ENCODE data around the gene BSCL2.

The BSCL2 gene

GRCh38 chr11:62712276-62712812 lies 5.1 kb upstream of the BSCL2 start:
- DNase-seq (ENCODE audit: low read depth), result no peak
- TF ChIP-seq, protein P1, sequence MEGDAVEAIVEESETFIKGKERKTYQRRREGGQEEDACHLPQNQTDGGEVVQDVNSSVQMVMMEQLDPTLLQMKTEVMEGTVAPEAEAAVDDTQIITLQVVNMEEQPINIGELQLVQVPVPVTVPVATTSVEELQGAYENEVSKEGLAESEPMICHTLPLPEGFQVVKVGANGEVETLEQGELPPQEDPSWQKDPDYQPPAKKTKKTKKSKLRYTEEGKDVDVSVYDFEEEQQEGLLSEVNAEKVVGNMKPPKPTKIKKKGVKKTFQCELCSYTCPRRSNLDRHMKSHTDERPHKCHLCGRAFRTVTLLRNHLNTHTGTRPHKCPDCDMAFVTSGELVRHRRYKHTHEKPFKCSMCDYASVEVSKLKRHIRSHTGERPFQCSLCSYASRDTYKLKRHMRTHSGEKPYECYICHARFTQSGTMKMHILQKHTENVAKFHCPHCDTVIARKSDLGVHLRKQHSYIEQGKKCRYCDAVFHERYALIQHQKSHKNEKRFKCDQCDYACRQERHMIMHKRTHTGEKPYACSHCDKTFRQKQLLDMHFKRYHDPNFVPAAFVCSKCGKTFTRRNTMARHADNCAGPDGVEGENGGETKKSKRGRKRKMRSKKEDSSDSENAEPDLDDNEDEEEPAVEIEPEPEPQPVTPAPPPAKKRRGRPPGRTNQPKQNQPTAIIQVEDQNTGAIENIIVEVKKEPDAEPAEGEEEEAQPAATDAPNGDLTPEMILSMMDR (IDR thresholded peaks at IDR 0.05; ENCODE audit: low read depth, low read length, missing control alignments), result no peak
- no peak overlapping the region for H3K4me3 ChIP-seq (ENCODE audit: low read depth, low read length)
- in situ Hi-C loops (cut with HindIII; ENCODE audit: low sequenced_read_pairs), result no loop called here

- TF ChIP-seq, protein P1 (IDR thresholded peaks at IDR 0.05; ENCODE audit: low read depth, low read length, missing control alignments), result no peak
- no peak for DNase-seq (ENCODE audit: low read depth)
- H3K4me3 ChIP-seq (ENCODE audit: low read depth, low read length), result peak overlapping the region; percentile 51
- in situ Hi-C loops (cut with HindIII; ENCODE audit: low sequenced_read_pairs), result no loop called here
Observed at GRCh38 chr11:62710001-62710345, 2.7 kb upstream of the BSCL2 start.

DNA sequence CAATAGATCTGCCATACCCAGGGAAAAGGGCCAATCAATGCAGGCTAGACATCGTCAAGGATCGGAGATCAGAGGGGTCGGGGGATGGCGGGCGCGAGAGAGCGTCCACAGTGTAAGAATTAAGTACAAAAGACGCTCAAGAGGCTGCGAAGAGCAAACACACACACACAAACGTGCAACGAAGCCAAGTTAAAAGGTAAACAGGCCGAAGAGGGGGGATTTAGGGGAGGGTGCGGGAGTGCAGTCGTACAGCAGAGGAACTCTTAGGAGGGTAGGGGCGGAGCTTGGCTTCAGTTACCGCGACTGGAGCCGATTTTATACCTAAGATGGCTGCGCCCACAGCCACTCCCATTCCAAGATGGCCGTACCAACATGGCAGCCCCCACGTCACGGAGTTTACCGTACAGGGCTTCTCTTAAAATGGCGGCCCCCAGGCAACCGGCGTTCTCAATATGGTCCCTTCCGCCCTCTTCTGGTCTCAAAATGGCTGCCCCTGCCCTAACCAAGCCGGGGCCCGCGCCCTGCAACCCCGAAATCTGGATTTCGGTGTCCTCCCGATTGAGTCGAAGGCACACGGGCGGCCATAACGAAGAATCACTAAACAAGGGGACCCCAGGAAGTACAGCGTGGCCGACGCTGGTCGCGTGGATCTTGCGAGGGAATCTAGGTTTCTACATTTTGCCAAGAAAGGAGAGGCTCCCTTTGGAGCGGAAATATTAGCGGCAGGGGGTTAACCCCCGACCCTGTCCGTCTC lies 2.2 kb upstream of the BSCL2 start:
- DNase-seq (ENCODE audit: low read depth), result peak; percentile 97
- H3K4me3 ChIP-seq (ENCODE audit: low read depth, low read length), result peak overlapping the region; percentile 51
- TF ChIP-seq, protein P1 (IDR thresholded peaks at IDR 0.05; ENCODE audit: low read depth, low read length, missing control alignments), result no peak
- in situ Hi-C loops (cut with HindIII; ENCODE audit: low sequenced_read_pairs), result no loop called here

- no peak for DNase-seq (ENCODE audit: low read depth)
- TF ChIP-seq, protein P1 (IDR thresholded peaks at IDR 0.05; ENCODE audit: low read depth, low read length, missing control alignments), result no peak
- peak overlapping the region; percentile 51 for H3K4me3 ChIP-seq (ENCODE audit: low read depth, low read length)
- in situ Hi-C loops (cut with HindIII; ENCODE audit: low sequenced_read_pairs), result no loop called here
Observed at GRCh38 chr11:62708793-62709192, 1.6 kb upstream of the BSCL2 start.

DNA sequence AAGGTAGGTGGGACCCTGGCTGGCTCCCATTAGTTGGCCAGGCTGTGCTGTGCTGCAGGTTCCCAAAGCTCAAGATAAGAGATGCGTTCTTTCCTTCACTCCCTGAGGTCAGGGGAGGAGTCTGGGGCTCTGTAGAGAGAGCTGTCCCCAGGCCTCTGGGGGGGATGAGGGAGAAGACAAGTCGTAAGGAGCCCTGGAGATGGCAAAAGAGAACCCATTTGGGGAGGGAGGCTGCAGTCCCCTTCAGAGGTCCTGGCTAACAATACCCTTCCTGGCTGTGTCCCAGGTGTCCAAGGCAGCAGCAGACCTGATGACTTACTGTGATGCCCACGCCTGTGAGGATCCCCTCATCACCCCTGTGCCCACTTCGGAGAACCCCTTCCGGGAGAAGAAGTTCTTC lies 1.2 kb upstream of the BSCL2 start:
- in situ Hi-C loops (cut with HindIII; ENCODE audit: low sequenced_read_pairs), result no loop called here
- no peak for DNase-seq (ENCODE audit: low read depth)
- TF ChIP-seq, protein P1 (IDR thresholded peaks at IDR 0.05; ENCODE audit: low read depth, low read length, missing control alignments), result no peak
- peak overlapping the region; percentile 51 for H3K4me3 ChIP-seq (ENCODE audit: low read depth, low read length)

DNA sequence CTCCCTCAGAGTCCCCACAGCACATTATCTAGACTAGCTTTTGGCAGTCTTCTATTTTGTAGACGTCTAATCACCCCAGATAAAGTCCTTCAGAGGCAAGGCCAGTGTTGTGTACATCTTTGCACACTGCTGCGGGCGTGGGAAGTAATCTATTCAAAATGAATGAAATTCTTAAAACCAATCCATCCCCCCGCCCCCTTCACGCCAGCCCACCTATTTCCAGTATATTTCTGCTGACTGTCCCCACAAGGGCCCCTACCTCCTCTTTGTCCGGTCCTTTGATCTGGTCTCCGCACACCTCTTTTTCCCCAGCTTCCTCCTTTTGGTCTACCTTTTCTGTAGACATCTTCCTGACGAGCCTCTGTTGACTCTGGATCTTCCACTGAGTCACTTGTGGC lies 375 bp downstream of the BSCL2 start:
- in situ Hi-C loops (cut with HindIII; ENCODE audit: low sequenced_read_pairs), result no loop called here
- H3K4me3 ChIP-seq (ENCODE audit: low read depth, low read length), result peak overlapping the region; percentile 60
- TF ChIP-seq, protein P1 (IDR thresholded peaks at IDR 0.05; ENCODE audit: low read depth, low read length, missing control alignments), result no peak
- DNase-seq (ENCODE audit: low read depth), result no peak

All from astrocyte of the cerebellum (primary cell).